GM19035 (cell line): Measurements from ENCODE around the gene ITGAD.
A peak's percentile ranks its signal among the peaks of the same experiment; 100 is the strongest.

Experiments used
- ATAC-seq: cut with Tn5 transposase; IDR thresholded peaks from one replicate; pipeline ENCODE4 v1.9.1; 2021; ENCODE audit not compliant: unreplicated experiment

ITGAD gene

GRCh38 chr16:31393056-31393455 is at the start of gene ITGAD:
Gene ITGAD (plus strand): TSS chr16:31393335. CDS start chr16:31393361, 26 bp downstream.
- no peak for ATAC-seq

DNA sequence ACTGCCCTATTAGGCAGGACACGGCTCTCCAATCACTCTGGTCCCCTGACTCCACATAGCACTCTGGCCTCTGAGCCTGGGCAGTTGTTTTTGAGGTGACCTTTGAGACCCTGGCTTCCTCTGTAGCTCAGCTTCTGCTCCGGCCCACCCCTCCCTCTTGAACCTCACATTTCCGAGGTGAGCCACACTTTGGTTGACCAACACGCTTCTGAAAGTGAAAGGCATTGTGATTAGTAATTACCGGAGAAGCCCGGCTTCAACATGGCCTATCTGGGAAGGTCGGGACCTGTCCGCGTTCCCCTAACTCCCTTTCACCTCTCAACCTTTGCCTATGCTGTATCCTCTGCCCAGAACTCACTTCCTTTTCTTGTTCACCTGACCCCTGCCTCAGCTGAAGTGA is 48.4 kb upstream of the ITGAD start:
- ATAC-seq: peak; percentile 62

DNA sequence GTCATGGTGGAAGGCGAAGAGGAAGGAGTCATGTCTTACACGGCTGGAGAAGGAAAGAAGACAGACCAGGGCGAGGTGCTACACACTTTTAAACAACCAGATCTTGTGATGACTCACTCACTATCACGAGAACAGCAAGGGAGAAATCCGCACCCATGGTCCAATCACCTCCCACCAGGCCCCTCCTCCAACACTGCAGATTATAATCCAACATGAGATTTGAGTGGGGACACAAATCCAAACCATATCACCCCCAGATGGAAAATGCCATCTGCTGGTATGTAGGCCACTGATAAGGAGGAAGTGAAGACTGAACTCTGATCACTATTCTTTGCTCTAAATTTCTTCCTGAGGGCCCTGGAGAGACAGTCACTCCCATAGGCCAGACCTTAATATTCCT is 45.7 kb upstream of the ITGAD start:
- no peak for ATAC-seq

DNA sequence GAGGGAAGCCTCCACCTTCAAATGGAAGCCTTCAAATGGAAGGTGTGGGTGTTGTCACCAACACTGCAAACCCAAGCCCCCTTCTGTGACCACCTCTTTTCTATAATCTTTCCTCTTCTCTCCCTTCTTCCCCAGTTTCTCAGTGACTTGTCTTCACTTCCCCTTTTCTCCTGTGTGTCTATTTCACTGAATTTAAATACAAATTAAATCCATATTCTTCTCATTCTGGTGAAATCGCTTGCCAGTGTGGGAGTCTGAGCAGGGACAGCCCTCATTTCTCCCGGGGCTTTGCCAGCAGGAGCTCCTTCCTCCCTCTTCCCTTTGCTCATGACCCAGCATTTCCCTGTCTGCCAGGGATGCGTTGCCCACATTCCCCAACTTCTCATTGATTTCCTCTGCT is 44.6 kb upstream of the ITGAD start:
- ATAC-seq: no peak

GRCh38 chr16:31350275-31351005 is 42.7 kb upstream of the ITGAD start:
- no peak for ATAC-seq

DNA sequence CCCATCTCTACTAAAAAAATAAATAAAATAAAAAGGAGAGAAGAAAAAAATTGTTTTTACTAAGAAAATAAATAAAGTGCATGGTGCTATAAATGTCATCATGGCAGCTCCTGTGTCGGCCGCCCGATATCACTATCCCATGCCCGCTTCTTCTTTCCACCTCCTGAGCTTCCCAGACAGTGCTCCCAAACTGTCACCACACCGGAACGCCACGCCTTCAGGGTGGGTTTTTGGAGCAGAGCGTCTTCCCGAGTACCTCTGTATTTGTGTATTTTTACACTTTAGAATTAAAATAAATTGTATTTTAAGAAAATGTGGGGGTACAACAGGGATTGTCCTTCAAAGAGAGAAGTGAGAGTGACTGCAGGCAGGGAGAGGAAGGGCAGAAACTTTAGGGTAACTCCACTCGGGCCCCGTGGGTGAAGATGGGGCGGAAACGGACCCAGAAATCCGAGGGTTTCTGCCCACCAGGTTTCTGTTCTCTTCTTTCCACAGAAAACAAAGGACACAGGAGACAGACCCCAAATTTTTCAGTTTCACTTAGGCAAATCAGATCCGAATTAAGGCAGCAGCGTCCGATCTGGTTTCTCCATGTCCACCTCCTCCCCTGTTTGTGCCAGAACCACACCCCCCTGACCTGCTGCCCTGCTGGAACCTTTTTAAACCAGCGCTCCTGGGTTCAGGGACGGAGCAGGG is 41.7 kb upstream of the ITGAD start:
- no peak for ATAC-seq

DNA sequence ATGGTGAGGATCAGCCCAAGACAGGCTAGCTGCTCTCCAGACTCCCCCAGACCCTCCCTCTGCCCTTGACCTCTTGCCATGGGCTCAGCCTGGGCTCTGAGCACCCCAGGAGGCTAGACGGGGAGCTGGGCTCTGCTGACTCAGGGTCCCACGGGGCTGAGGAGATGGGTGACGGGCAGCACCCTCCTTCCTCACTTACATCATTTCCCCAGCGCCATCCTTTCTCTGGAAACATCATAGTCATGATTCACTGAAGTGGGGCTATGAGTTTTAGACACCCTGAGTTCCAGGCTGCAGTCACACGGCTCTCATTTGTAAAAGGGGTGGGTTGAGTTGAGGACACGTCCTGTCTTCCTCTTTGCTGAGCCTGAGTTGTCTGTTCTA is 41.2 kb upstream of the ITGAD start:
- no peak for ATAC-seq

DNA sequence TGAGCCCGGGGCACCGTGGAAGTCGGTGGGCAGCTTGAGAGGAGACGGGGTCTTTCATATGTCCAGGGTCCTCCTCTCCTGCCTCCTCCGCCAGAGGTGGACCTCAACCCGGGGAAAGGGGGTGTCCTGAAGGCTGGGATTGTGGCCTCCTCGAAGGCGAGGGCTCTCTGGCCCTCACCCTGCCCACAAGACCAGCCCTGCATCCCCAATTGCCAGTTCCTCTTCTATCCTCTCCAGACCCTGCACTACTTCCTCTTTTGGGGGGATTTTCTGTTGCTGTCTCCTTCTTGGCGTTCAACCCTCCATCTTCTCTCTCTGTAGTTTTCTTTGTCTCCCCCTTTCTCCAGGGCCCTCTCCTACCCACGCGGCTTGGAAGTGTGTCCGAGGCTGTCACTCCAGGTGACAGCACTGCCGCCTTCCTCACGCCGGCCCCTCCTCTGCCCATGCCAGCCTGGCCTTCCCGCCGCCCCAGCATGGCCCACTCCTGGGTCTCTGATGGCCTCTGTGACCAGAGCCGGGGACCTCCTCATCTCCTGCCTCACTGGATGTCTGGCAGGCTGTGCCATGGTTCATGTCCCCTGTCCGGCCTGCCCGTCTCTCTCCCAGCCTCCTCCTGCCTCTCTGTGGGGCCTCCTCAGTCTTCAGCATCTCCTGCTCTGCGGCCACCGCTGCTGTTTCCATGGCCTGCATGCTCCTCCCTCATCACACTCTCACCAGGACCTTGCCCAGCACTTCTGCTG is 40.6 kb upstream of the ITGAD start:
- no peak for ATAC-seq

GRCh38 chr16:31354394-31355291 is 38.5 kb upstream of the ITGAD start, which contains the start of gene ITGAX:
Gene ITGAX (plus strand): TSS chr16:31355176. CDS start chr16:31355255, 79 bp downstream.
- peak; percentile 71 for ATAC-seq

DNA sequence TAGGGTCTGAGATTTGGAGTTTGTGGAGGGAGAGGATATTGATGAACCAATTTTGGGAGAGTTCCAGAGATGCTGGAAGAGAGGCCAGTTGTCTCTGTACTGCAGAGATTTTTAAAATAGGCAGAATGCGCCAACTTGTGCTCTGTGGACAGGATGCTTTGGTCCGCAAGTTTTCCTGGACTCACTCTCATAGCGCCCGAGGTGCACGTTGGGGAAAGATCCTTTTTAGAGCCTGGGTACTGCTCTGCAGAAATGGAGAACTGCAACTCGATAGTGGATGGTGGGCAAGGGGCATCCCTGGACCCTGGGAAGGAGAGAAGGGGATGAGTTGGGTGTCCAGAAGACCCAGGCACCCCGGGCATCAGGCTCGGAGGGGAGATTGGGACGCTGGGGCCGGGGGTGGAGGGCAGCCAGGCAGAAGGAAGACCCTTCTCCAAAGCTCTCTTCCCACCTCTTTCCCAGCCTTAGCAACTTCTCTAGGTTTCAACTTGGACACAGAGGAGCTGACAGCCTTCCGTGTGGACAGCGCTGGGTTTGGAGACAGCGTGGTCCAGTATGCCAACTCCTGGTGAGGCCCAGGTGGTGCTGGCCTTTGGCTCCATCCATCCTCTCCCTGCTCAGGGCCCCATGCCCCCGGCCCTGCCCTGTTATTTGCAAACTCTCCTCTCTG is 37.6 kb upstream of the ITGAD start:
- no peak for ATAC-seq

- no peak for ATAC-seq
Observed at GRCh38 chr16:31356566-31357323, 36.4 kb upstream of the ITGAD start.

DNA sequence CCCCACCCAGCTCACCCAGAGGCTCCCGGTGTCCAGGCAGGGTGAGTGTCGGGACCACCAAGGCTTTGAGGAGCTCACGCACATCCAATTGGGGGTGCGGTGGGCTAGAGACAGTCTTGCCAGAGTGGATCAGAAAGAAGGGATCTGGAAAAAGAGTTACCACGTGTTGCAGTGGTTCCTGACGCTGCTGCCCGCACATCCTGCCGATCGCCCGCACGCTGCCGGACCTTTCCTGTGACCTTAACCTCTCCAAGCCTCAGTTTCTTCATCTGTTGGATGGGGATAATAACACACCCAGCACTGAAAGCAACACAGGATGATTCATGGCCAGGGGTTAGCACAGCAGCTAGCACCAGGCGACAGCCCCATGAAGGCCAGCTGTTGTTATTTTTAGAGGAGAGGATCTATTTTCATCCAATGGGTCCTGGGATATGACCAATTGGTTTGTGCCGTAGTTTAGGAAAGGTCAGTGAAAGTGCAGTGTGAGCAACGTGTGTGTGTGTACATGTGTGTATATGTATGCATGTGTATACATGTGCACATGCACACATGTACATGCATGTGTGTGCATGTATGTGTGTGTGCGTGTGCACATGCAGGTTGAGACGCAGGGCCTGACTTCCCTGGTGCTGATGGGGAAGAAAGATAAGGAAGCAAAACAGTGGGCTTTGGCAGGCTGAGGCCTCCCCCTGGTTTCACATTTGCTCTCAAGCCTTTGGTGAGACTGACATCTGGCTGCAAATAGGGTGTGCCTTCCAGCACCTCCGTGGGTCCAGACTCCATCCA is 35.6 kb upstream of the ITGAD start:
- no peak for ATAC-seq

- no peak for ATAC-seq
Observed at GRCh38 chr16:31360251-31360650, 32.9 kb upstream of the ITGAD start.

DNA sequence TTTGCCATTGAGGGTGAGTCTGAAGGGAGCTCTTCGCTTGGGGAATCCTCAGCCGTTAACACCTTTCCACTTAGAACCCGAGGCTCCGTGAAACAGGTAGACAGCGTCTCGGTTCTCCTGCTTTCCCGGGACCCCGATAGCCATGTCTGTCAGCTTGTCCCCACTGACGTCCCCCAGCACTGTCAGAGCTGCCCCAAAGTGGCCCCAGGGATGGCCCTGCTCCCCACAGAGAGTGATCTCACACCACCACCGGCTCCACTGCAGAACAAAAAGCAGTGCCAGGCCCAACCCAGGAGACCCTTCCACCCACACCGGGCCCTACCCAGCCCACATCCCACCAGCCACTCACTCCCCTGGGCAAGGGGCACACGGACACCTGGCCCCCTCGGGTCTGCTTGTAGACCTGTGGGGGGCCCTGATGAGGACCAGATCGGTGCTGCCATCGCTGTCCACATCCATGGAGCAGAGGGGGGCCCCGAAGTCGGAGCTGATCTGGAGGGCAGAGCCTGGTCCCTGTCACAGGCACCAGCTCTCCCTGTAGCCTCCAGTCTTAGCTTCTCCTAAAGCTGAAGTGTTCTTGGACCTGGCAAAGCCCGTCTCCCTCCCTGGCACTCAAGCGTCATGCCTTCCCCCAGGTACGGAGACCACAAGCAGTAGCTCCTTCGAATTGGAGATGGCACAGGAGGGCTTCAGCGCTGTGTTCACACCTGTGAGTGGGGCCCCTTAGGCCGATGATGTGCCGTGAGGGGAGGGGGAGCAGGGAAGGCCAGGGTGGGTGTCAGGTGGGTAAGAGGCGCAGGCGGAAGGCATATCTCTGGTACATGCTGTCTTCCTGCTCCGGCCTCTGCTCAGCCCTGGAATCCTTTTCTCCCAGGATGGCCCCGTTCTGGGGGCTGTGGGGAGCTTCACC is 31.7 kb upstream of the ITGAD start:
- ATAC-seq: no peak

GRCh38 chr16:31362476-31363405 is 30.4 kb upstream of the ITGAD start:
- ATAC-seq: no peak

DNA sequence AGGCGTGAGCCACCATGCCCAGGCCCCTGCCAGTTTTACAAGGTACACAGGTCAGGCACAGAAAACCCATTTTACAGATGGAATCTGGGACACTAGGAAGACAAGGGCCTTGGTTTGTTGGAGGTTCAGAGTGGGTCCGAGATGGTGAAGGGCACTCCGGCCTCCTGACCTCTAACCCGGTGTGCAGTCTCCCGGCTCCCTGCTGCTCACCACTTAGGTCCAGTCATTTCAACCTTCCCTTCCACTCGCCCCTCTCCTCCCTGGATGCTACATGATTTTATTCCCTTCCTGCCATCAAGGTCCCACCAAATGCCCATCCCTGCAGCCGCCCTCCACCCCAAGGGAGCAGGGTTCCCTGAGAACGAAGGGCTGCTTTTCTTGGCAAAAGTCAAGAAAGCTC is 29.4 kb upstream of the ITGAD start:
- ATAC-seq: no peak

DNA sequence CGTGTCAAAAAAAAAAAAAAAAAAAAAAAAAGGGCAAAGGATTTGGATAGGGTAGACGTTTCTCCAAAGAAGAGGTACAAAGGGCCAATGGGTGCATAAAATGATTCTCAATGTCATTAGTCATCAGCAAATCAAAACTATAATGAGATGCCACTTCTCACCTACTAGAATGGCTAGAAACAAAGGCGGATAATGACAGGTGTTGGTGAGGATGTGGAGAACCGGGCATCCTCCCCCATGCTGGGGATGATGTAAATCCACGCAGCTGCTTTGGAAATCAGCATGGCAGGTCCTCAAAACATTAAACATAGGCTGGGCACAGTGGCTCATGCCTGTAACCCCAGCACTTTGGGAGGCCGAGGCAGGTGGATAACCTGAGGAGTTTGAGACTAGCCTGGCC is 28.7 kb upstream of the ITGAD start:
- ATAC-seq: no peak
